Bronchial epithelial cell (primary cell): Measurements from ENCODE around the gene LONRF2. TPM values are rescaled to one million over a fixed set of nuclear protein-coding genes. Genes with fewer than 3 reads are reported as not detected.

Source experiments
- DNase-seq: peaks from one replicate; pipeline ENCODE4 v3.0.0-alpha.2; 2010; ENCODE audit warnings: low read depth
- FAIRE-seq: peaks from 2 replicates; lab custom pipeline; 2011; peaks lifted over from hg19 to GRCh38; lab: Jason Lieb, UNC
- H3K27me3 ChIP-seq: 2 replicates; pipeline ENCODE4 v1.5.1; 2011; ENCODE audit warnings: low read length; ENCODE audit not compliant: control insufficient read depth, insufficient read depth
- H3K36me3 ChIP-seq: 2 replicates; pipeline ENCODE4 v1.5.1; 2011; ENCODE audit warnings: low read length; ENCODE audit not compliant: control insufficient read depth, insufficient read depth
- H3K4me3 ChIP-seq: 2 replicates; pipeline ENCODE4 v1.5.1; 2011; ENCODE audit warnings: mild to moderate bottlenecking, low read depth, low read length, control low read depth
- CTCF ChIP-seq: IDR thresholded peaks from 2 replicates; pipeline ENCODE4 v1.5.1; 2011; ENCODE audit warnings: mild to moderate bottlenecking, moderate library complexity, low read length, control low read depth, inconsistent platforms; ENCODE audit not compliant: insufficient read depth, severe bottlenecking
- total RNA-seq: library from RNA; depleted of rRNA; stranded (reverse); fragments of >200 nt; gene quantifications from 2 replicates; pipeline ENCODE4 v1.2.1, GENCODE V29; 2014

Gene LONRF2
- total RNA-seq, 1 donor from 2014 or later = not detected

- peaks cover 4% of the 10 kb centered on the region for H3K27me3 ChIP-seq
- H3K36me3 ChIP-seq = no peaks in the 10 kb centered on the region
- TF ChIP-seq CTCF = no peak
- FAIRE-seq (no peak), DNase-seq (no peak)
- no peak overlapping the region for H3K4me3 ChIP-seq
Observed at GRCh38 chr2:100281521-100282438, 40.5 kb downstream of the LONRF2 start.

GRCh38 chr2:100279586-100280534 is 42.4 kb downstream of the LONRF2 start:
- Histone ChIP-seq H3K27me3 (peaks cover 3% of the 10 kb centered on the region), H3K4me3 (no peak overlapping the region), H3K36me3 (no peaks in the 10 kb centered on the region)
- no peak for FAIRE-seq
- DNase-seq = no peak
- no peak for TF ChIP-seq CTCF

- no peaks in the 10 kb centered on the region for H3K36me3 ChIP-seq
- peaks cover 2% of the 10 kb centered on the region for H3K27me3 ChIP-seq
- no peak for TF ChIP-seq CTCF
- no peak for FAIRE-seq
- no peak overlapping the region for H3K4me3 ChIP-seq
- DNase-seq = no peak
Observed at GRCh38 chr2:100278986-100279385, 43.3 kb downstream of the LONRF2 start.

GRCh38 chr2:100278501-100278900 is 43.8 kb downstream of the LONRF2 start:
- H3K4me3 ChIP-seq = no peak overlapping the region
- TF ChIP-seq CTCF = no peak
- no peak for DNase-seq
- no peaks in the 10 kb centered on the region for H3K27me3 ChIP-seq
- no peaks in the 10 kb centered on the region for H3K36me3 ChIP-seq
- no peak for FAIRE-seq

- Histone ChIP-seq H3K36me3 (no peaks in the 10 kb centered on the region), H3K27me3 (no peaks in the 10 kb centered on the region), H3K4me3 (no peak overlapping the region)
- no peak for TF ChIP-seq CTCF
- DNase-seq (no peak), FAIRE-seq (no peak)
Observed at GRCh38 chr2:100277540-100278207, 44.6 kb downstream of the LONRF2 start.
